GM12801 (cell line): Measurements from ENCODE around the gene CBLIF.

Source experiments
- TF ChIP-seq, protein P1 (sequence below): IDR thresholded peaks from one replicate; pipeline ENCODE4 v1.5.1; 2011; ENCODE audit warnings: control low read depth; ENCODE audit not compliant: insufficient read length; ENCODE audit errors: extremely low read depth

Gene CBLIF

DNA sequence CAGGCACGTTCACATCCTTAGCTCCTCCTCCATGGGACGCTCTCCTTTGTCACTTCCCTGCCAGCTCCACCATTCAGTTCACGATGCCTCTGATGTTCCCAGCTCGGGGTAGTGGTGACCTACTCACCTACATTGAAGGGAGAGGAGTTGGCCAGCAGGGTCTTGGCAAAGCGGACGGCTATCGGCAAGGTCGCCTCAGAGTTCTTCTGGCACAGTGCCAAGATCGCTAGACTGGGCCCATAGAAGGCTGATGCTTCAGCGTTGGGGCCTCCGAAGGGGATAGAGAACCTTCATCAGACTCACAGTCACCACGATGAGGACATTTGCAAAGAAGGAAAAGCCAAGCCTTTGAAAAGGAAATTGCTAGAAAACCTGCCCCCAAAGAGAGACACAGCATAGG is 3.0 kb downstream of the CBLIF start:
- TF ChIP-seq, protein P1, sequence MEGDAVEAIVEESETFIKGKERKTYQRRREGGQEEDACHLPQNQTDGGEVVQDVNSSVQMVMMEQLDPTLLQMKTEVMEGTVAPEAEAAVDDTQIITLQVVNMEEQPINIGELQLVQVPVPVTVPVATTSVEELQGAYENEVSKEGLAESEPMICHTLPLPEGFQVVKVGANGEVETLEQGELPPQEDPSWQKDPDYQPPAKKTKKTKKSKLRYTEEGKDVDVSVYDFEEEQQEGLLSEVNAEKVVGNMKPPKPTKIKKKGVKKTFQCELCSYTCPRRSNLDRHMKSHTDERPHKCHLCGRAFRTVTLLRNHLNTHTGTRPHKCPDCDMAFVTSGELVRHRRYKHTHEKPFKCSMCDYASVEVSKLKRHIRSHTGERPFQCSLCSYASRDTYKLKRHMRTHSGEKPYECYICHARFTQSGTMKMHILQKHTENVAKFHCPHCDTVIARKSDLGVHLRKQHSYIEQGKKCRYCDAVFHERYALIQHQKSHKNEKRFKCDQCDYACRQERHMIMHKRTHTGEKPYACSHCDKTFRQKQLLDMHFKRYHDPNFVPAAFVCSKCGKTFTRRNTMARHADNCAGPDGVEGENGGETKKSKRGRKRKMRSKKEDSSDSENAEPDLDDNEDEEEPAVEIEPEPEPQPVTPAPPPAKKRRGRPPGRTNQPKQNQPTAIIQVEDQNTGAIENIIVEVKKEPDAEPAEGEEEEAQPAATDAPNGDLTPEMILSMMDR = no peak

DNA sequence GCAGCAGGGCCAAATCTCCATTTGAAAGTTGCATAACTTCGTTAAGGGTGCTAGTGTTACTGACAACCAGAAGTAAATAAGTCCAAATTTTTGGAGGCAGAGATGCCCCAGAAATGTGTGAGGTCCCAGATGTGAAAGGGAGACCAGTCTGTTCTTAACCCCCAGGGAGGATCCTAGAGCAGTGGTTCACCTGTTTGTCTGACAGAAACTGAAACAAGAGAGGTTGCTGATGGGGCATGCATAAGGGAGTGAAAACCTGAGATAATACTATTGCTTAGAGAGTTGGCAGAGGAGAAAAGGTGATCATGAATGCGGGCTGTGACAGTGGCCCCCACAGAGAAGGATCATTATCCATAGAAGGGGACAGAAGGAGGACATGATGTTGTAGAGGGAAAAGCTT is 3.8 kb downstream of the CBLIF start:
- TF ChIP-seq, protein P1 = no peak

DNA sequence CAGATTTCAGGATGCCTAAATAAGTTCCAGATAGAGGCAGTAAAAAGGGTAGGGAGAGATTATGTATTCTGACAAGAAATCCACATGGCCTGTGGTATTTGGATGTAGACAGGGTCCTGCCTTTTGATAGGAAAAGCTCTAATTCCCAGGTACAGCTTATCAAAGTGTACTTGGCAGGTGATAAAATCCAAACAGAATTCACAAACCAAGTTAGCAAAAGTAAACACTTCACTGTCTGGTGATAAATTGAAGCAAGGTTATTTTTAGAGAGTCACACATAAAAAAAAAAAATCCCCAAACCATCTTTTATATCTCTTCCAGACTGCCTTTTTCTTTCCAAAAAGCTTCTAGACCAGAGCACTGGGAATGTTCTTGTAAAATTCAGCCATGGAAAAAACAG is 5.7 kb downstream of the CBLIF start:
- TF ChIP-seq, protein P1 = no peak

DNA sequence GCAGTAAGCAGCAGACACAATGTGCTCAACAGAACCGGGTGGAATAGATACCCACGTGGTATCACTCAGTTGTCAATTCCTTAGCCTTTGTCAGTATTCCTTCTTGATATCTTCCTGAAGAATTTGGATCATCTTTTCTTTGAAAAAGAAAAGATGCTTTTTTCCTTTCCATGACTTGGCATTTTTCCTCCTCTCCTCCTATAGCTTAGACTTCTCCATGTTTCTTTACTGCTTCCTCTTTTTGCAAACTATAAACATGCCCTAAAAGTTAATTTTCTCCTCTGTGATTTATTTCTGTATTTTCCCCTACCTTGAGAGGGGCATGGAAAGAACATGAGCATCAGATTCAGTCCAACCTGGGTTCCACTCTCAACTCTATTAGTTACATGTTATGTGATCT is 11.7 kb downstream of the CBLIF start:
- TF ChIP-seq, protein P1 = no peak

DNA sequence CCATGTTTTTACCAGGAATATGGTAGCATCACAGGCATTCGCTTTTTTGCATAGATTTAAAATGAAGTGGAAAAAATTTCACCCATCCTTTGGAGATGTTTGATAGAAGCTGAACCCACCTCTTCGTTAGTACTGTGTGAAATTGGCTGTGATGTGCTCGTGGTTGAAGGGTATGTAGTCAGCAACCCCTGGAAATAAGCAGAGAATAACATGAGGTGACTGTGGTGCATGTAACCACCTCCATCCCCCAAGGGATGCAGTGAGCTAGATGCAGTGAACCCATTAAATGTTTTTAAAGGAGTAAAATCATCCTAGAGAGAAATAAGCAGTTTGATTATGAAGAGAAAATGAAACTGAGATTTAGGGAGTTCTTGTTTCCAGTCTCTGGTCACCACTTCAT is 15.9 kb downstream of the CBLIF start:
- TF ChIP-seq, protein P1 = no peak

DNA sequence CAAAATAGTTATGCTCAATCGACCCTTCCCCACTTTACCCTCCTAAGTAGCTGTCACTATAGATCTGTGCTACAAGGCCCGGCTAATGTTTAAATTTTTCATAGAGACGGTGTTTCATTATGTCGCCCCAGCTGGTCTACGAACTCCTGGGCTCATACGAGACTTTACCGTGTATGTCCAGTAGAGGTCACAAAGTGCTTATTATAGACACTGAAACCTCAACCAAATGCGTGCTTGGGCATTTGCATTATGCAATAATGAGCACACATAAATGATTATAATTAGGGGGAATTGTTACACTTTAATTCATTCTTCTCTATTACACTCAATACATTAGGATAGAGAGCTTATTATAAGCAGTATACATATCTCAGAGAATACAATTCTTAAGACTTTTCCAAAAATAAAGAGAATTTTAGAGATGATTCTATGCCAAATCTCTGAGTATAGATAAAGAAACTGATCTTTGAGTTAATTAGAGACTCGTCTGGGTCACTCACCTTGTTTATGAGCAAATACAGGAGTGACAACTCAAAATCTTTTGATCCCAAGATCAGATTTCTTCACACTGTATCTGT is 22.2 kb downstream of the CBLIF start:
- TF ChIP-seq, protein P1 = no peak

DNA sequence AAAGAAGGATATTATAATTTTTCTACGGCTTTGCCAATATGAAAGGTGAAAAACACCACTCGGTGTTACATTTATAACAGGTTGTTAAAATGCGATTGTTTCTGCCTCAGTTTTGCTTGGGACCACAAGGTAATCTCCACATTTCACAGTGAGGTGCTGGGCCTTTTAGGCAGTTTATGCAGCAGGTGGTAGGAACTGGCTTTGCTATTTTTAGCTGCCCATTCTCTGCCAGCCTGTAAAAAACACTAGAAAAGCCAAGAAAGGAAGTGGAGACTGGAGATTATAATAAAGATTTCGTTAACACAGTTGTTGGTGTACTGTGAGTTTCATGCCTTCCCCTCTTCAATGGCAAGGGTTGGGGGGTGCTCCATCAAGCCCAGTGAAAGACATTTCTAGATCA is 26.7 kb downstream of the CBLIF start:
- TF ChIP-seq, protein P1 = no peak
